Right ventricle myocardium superior (tissue), 1 donor: ENCODE measurements around the gene SYNJ2. TPM values are rescaled to one million over a fixed set of nuclear protein-coding genes. Genes with fewer than 3 reads are reported as not detected.

ENCODE experiments used
- ATAC-seq: fragments of 200-7000 bp; cut with Tn5 transposase; one replicate; pipeline ENCODE4 v1.9.1; 2020; ENCODE audit warnings: mild to moderate bottlenecking; ENCODE audit not compliant: poor library complexity
- DNase-seq: peaks from one replicate; pipeline ENCODE4 v3.0.0-alpha.2; 2020
- intact Hi-C: fragments of 100-400 bp; cut with DNase I; formaldehyde crosslinking; loops from one replicate; pipeline ENCODE4 v1.11.2; 2022
- total RNA-seq: library from RNA; stranded (reverse); fragmentation: NEBNext Ultra II Directional; extraction: Animal tissue kit (Norgen Biotek cat#: 25700); gene quantifications from one replicate; pipeline ENCODE4 v1.2.1, GENCODE V29; 2021
- donor health status: DM: no; HTN: yes; CAD: no; lungs with severe emphysema.

Gene SYNJ2
- total RNA-seq, 1 donor from 2014 or later, result 14.0 TPM

DNA sequence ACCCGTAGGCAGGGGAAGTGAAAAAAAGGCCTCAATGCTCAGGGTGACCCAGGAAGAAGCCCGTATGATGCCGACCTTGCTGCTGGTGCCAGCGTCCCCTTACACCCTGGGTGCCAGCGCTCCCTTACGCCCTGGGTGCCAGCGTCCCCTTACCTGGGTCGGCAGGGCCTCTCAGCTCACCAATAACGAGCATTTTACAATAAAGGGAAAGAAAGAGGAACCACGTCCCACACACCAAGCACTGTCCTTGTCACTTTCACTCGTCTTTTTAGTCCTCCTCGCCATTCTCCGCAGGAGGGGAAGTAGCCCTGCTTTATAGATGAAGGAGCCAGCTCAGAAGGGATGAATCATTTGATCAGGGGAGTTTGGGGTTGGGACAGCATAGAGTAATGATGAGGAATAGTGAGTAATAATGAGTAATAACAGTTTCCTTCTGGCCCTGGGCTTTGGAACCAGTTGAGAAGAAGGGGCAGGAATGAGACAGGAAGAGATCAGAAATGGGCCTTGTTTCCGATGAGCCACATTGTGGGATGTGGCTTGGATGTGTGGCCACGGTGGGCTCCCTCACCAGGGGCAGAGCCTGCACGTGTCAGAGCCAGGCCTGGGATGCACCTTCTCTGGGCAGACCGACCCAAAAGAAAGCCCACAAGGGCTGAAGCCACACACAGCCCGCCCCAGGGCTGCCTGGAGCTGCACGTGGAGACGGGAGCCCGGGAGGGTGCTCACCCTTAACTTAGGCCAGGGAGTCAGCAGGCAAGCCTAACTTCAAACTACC is 75.7 kb downstream of the SYNJ2 start:
- ATAC-seq, result no peak
- intact Hi-C loops, result no loop called here
- DNase-seq, result no peak

DNA sequence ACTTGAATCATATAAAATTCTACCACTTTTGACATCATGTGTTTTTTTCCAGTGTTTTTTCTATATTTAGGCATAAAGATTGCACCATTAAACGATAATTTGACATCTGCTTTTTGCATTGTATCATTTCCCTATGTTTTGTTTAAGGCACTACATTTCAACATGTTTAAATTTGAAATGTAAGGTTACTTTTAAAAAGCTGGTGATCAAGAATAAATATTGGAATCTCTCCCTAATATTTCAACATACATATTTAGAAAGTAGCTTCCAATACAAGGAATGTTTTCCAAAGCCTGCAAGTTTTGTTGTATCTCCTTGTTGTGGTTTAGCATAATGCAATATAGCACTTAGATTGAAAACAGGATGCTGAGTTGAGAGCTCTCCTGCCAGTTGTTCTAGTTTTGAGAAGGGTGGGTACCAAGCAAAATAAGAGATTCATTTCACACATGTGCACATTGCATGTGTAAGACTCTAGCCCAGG is 76.5 kb downstream of the SYNJ2 start:
- intact Hi-C loops, result no loop called here
- DNase-seq (no peak), ATAC-seq (no peak)

DNA sequence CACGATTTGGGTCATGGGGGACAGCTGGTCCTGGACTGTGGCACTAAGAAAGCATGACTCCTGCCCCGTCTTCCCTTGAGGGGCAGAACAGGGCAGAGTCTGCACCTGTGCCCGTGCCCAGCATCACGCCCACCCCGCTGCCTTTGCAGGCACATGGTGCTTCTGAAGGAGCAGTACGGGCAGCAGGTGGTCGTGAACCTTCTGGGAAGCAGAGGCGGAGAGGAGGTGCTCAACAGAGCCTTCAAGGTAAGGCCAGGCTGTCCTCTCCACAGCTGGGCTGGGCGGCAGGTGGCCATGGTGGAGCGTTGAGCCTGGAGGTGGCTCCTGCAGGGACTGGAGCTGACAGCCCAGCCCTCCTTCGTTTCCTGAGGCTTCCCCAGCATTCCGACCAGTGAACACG is 77.4 kb downstream of the SYNJ2 start:
- intact Hi-C loops, result no loop called here
- ATAC-seq, result no peak

DNA sequence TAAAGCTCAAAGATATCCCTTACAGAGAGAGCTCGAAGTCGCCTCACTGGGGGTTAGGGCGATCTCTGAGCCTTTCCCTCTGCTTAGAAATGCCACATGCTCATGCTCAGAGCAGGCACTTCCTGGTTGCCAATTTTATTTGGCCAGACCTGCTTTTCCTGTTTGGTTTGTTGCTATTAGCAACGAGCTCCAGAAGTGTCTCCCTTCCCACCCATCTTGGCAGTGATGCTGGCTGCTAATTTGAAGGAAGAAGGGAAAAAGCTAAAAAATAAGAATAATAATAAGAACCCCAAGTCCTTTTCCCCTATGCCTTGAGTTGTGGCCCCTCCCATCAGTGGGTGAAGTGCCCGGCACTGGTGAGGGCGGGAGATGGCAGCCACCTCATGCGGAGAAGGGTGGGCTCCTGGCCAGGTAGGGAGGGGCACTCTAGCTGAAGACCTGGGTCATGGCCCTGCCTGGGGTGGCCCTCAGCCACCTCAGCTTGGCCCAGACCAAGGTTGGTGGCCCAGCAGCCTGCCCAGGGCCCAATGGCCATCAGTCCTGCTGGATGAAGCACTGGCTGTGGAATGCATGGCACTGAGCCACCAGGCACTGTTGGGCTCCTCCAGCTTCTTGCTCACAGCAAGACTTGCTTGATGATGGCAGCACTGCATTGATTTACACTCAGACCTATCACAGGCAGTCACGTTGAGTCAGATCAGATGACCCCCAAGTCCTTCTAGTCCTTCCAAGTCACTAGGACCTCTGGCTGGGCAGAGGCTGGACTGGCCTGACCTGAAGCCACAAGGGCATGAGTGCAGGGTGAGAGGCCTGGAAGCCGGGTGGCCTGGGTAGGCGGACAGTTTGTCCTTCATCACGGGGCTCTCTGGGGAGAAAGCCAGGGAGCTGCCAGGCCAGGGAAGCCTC is 79.0 kb downstream of the SYNJ2 start:
- intact Hi-C loops, result no loop called here
- ATAC-seq (peak; percentile 88), DNase-seq (peak; percentile 91)

More for the DNA sequence above, 77.4 kb downstream of the SYNJ2 start:
- DNase-seq, result no peak

DNA sequence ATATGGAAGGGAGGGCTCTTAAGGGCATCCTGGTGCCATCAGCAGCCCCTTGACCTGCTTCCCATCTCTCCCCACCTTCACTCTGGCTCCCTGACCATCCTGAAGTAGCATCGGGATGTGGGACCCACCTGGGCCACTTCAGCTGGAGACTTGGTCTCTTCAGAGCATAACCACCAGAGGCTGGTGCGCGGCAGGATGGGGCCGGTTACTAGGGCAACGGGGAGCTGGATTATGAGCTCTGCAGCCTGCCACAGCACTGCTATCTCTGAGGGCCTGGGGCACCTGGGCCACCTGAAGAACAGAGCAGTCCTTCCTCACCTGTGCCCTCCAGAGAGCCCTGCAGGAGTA is 79.7 kb downstream of the SYNJ2 start:
- no peak for ATAC-seq
- intact Hi-C loops, result no loop called here
- DNase-seq, result no peak

DNA sequence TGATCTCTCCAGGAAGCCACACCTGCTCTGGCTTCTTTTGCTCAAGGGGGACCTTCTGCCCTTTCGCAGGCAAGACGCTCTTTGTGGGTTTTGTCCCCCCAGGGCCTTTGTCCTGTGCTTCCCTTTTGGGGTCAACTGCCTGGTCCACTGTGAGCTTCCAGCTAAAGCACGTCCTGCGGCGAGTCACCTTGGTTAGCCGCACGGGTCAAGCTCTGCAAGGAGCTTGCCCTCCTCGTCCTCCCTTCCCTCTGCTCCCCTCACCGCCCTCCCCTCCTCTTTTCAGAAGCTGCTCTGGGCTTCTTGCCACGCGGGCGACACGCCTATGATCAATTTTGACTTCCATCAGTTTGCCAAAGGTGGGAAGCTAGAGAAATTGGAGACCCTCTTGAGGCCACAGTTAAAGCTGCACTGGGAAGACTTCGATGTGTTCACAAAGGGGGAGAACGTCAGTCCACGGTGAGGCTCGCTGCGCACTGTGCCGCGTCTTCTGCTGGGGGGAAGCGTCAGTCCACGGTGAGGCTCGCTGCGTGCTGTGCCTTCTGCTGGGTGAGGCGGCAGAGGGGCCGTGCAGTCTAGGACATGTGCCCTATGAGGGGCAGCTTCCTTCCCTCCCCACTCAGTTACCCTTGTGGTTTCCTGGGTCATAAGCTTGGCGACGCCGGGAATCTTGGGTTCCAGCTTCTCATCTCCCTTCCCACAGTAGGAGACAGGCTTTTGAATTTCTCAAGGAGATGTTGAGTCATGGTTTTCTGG is 80.2 kb downstream of the SYNJ2 start:
- DNase-seq, result no peak
- ATAC-seq, result no peak
- intact Hi-C loops, result no loop called here

DNA sequence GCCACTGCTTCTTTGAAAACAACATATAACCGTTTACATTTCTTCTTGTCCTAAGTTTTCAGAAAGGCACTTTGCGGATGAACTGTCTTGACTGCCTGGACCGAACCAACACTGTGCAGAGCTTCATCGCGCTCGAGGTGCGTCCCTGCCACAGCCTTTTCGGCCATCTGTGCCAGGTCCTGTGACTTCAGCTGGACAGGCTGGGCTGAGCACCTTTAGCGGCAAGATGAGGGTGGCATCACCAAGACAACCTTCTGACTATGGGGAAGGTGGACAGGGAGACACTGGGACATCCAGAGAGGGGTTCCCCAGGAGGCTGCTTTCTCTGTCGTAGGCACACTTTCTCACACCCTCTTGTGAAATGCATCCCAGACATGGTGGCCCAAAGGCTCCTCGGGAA is 82.1 kb downstream of the SYNJ2 start:
- intact Hi-C loops, result no loop called here
- no peak for DNase-seq
- no peak for ATAC-seq

DNA sequence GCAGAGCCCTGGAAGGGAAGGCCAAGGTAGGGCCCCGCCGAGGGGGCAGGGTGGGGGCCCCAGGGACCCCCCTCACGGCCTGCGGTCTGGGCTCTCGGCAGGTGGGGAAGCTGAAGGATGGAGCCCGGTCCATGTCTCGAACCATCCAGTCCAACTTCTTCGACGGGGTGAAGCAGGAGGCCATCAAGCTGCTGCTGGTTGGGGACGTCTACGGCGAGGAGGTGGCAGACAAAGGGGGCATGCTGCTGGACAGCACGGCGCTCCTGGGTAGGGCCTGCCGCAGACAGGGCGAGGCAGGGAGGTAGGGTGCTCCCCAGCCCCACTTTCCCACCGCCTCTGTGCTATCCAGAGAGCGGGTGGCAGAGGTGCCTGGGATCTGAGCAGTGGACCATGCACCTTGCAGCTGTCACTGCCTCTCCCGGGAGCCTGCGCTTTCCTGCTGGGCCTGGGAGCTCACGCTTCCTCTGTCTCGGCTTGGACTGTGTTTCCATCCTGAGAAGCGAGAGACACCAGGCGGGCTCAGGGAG is 83.1 kb downstream of the SYNJ2 start:
- intact Hi-C loops, result no loop called here
- ATAC-seq (no peak), DNase-seq (no peak)

DNA sequence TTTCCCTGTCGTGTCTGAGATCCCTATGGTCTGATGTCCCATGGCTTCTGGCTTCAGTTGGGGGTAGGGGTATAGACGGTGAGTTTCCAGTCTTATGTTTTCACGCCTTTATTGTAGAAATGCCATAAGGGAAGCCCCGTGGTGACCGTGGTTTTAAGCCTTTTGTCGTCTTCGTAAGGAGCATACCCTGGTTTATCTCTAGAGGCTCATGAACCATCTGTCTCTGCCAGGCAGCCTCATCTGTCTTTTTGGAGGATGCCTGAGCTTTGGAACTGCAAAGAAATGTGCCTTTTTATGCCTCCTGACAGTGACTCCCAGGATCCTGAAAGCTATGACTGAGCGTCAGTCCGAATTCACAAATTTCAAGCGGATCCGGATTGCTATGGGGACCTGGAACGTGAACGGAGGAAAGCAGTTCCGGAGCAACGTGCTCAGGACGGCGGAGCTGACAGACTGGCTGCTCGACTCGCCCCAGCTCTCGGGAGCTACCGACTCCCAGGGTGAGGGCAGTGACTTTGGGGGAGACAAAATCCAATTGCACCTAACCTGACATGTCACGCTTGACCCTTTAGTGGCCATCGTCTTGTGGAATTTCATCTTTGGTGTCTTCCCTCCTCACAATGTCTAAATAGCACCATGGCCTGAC is 84.6 kb downstream of the SYNJ2 start:
- DNase-seq (no peak), ATAC-seq (no peak)
- intact Hi-C loops, result no loop called here

DNA sequence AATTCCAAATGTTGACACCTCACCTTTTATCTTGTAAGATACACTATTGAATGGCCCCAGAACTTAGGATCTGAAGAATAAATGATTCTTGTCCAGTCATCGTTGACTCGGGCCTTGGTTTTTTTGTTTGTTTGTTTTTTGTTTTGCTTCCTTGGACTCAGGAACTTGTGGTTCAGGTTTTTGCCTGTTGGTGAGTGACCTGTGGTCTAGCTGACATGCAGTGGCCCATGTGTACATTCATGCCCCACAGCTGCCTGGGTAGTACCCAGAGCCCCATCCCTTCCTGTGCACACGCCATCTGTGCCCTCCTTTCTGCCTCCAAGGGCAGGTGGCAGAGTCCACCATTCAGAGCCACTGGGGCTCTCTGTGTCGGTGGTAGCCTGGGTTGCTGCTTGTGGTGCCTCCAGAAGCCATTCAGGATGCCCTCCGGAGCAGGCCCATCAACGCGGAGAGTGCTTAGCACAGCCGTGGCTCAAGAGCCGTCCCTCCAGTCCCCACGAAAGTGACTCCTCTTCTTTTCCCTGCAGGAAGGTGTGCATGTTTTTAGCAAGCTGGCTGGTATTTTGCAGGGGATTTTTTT is 85.9 kb downstream of the SYNJ2 start:
- ATAC-seq (no peak), DNase-seq (no peak)
- intact Hi-C loops, result no loop called here

DNA sequence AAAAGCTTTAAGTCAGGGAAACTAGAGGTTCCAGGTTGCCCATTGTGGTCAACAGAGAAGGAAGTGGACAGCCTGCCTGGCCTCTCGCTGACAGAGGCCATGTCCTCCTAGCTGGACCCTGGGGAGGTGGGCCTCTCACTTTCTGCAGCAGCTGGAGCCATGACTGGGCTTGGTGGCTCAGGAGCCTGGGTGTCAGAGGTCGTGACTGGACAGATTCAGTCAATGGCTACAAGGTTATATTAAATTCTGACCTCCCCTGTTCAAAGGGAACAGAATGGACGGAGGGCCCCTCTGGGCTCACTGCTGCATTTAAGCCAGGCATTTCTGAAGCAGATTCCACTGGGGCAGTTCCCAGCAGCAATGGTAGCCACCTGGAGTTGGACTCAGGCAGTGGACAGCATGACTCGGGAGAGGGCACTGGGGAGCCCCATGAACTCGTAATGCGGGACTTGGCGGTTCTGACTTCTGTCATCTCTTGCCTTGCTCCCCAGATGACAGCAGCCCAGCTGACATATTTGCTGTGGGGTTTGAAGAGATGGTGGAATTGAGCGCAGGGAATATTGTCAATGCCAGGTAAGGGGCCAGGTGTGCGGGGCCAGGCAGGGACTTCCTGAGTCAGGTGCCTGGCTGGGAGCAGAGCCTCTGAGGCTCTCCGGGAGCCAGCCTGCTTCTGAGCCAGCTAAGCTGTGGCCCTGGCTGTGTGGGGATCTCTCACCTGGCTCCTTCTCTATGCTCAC is 86.7 kb downstream of the SYNJ2 start:
- intact Hi-C loops, result no loop called here
- no peak for ATAC-seq
- DNase-seq, result no peak

DNA sequence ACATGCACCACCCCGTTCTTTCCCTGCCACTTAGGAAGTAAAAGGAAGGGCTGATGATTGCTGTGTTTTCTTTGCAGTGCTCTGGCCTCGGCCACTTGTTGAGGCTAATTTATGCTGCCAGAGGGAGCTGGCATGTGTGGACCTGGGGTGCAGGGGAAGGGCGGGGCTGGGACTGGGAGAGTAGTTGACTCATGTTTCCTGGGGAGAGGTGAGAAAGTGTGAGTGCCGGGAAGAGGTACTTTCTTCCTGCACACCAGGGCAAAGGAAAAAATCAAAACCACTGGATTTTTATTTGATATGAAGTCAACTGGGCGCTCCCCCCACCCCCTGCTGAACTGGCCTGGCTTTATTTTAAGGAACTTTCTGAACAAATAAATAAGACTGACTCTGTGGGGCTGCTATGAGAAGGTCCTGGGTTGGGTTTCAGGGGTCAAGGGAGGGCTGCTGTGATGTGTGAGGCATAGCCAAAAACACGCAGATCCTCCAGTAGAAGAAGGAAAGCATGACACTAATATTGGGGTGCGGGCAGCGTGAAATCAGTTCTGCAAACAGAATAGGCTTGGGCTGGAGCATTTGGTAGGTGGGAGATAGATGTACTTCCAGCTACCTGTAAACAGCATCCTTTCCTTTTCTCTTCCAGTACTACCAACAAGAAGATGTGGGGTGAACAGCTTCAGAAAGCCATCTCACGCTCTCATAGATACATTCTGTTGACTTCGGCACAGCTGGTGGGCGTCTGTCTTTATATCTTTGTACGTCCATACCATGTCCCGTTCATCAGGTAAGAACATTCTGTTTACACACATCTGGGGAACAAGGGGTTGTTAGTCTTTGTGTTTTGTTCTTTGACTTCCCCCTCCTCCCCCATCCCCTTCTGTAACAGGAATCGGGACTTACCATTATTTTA is 87.5 kb downstream of the SYNJ2 start:
- no peak for DNase-seq

DNA sequence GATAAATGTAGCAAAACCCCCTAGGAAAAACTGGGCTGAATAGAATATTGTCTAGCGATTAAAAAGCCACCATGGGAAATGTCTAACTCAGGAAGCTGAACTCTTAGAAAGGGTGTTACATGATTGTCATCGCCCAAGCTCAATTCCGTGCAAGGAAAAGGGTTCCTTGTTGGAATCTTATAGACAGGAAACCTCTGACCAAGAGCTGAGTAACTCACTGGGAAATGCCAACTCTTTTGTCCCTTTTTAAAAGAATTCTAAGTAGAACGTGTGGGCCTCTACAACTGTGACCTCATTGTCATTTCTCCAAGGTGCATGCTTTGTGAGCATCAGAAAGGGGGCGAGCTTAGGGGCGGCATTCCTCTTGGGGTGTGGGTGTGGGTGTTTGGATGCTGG is 88.1 kb downstream of the SYNJ2 start:
- no peak for DNase-seq
- no peak for ATAC-seq
- intact Hi-C loops, result loop anchor here (5.0 kb wide), 1 partner anchor 87 kb away; the partner anchor contains the start of gene SYNJ2

More for the DNA sequence above, 87.5 kb downstream of the SYNJ2 start:
- no peak for ATAC-seq
- intact Hi-C loops, result no loop called here

DNA sequence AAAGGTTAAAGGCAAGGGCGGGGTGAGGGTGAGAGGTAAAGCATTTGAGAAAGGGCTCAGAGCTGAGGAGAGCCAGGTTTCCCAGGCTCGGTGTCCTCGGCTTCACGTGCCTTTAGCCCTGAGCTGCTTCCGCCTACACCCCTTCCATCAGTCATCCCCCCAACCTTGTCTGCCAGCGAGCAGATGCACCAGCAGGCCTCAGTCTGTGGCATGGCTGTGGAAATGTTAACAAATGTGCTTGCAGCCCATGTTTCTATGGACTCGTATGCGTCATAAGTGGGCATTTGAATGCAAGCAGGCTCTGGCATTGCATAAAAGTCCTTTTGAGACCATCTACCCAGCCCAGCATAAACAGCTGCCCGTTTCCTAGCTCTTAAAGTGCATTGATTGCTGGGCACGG is 88.8 kb downstream of the SYNJ2 start:
- ATAC-seq (no peak), DNase-seq (no peak)
- intact Hi-C loops, result loop anchor here (5.0 kb wide), 1 partner anchor 88 kb away; the partner anchor contains the start of gene SYNJ2

DNA sequence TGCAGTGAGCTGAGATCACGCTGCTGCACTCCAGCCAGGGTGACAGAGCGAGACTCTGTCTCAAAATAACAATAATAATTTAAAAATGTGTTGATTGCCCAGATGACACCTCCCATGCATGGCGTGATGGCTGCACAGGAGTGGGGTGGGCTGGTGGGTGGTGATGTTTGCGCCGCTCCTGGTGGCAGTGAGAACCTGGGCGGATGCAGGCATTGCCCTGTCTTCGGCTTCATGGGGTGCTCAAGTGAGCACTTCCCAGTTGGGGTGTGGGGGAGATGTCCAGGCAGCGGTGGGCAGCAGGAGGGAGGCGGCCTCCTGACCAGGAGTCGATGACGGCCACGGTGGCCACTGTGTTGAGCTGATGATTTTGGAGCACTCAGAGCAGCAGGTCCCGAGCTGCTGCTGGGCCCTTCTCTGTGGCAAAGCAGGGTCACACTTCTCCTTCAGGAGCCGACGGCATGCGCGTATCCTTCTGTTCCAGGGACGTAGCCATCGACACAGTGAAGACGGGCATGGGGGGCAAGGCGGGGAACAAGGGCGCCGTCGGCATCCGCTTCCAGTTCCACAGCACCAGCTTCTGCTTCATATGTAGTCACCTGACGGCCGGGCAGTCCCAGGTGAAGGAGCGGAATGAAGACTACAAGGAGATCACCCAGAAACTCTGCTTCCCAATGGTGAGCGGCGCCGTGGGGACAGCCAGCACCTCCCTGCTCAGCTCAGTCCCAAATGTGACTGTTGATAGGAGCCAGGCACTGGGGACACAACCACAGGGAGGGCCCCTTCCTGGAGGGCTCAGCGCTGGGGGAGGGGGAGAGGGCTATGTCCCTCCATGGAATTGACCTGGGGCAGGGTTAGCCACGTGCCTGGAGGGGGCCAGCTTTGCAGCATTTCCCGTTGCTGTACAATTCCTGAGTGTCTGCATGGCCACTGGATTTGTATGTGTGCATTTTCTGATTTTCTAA is 89.7 kb downstream of the SYNJ2 start:
- no peak for DNase-seq
- ATAC-seq, result peak; percentile 17
- intact Hi-C loops, result loop anchor here (5.0 kb wide), 1 partner anchor 89 kb away; the partner anchor contains the start of gene SYNJ2
